Suprapubic skin (tissue), 3 donors: ENCODE results near the gene ANKH.

Experiments
- CTCF ChIP-seq, 2 donors: fragments of 200-600 bp in 1 of 2; fragments of 450-650 bp in 1 of 2; sonication (generic) in 1 of 2; IDR thresholded peaks; one replicate each; pipeline ENCODE4 v1.5.1; 2016 to 2019; ENCODE audit warnings: antibody characterized with exemption in 2 of 2, mild to moderate bottlenecking in 1 of 2, moderate library complexity in 1 of 2
- POLR2A ChIP-seq, 2 donors: fragments of 450-650 bp; IDR thresholded peaks; one replicate each; pipeline ENCODE4 v1.6.1; 2017; ENCODE audit warnings: antibody characterized with exemption in 2 of 2, mild to moderate bottlenecking in 2 of 2, moderate library complexity in 2 of 2

DNA sequence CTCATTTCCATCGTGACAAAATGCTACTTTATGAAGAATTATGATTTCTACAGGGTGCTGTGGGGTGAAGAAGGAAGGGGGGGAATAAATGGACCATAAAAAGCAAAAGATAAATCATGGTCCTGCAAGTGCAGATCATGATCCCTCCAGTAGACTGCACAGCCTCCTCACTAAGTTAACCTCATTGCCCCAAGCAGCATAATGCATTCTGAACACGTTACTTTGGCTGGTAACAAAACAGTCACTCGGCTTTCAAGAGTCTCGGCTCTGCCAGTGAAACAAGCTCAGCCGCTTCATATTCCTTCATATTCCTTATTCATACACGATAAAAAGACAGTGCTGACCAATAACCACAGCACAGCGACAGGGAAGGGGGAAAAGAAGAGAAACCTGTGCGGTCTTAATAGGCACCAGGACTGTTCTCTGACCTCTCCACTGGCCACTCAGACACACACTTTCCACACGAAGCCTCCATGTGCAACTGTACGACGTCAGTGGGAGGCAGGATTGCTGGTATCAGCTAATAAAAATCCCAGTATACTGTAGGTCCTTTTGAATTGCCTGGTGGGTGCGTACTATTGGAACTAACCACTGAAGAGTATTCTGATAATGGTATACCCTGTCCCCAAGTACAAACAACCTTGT is 60.5 kb downstream of the ANKH start:
- no peak for TF ChIP-seq CTCF (IDR thresholded peaks at IDR 0.05)
- TF ChIP-seq POLR2A (IDR thresholded peaks at IDR 0.05): no peak
